KMS-11 (cell line): ENCODE results near the gene LRBA.

ENCODE experiments used
- H2AFZ ChIP-seq: fragments of 200-600 bp; sonication (generic); 2 replicates; pipeline ENCODE4 v1.6.1; 2016; ENCODE audit warnings: antibody characterized with exemption, mixed run types, low read depth
- H3K27ac ChIP-seq: fragments of 200-600 bp; sonication (generic); 2 replicates; pipeline ENCODE4 v1.6.1; 2016; ENCODE audit warnings: mild to moderate bottlenecking, mixed run types
- H3K27me3 ChIP-seq: fragments of 200-600 bp; sonication (generic); 2 replicates; pipeline ENCODE4 v1.6.1; 2017; ENCODE audit warnings: mild to moderate bottlenecking, low read depth, mixed run types, moderate library complexity; ENCODE audit not compliant: insufficient read depth
- H3K36me3 ChIP-seq: fragments of 200-600 bp; sonication (generic); 2 replicates; pipeline ENCODE4 v1.6.1; 2017; ENCODE audit warnings: mild to moderate bottlenecking, mixed run types; ENCODE audit not compliant: insufficient read depth
- H3K4me1 ChIP-seq: fragments of 200-600 bp; sonication (generic); 2 replicates; pipeline ENCODE4 v1.6.1; 2016; ENCODE audit warnings: mild to moderate bottlenecking, low read depth, mixed run types; ENCODE audit not compliant: poor library complexity, severe bottlenecking
- H3K4me2 ChIP-seq: fragments of 200-600 bp; sonication (generic); 2 replicates; pipeline ENCODE4 v1.7.0; 2016; ENCODE audit warnings: mild to moderate bottlenecking, mixed run types
- H3K4me3 ChIP-seq: fragments of 200-600 bp; sonication (generic); IDR thresholded peaks from 2 replicates; pipeline ENCODE4 v1.6.1; 2017; ENCODE audit warnings: low read depth, low read length, mixed read lengths; ENCODE audit not compliant: insufficient read depth
- H3K79me2 ChIP-seq: fragments of 200-600 bp; sonication (generic); 2 replicates; pipeline ENCODE4 v1.6.1; 2016; ENCODE audit warnings: low read depth, mixed run types; ENCODE audit not compliant: insufficient read depth
- H3K9ac ChIP-seq: fragments of 200-600 bp; sonication (generic); 2 replicates; pipeline ENCODE4 v1.6.1; 2016; ENCODE audit warnings: mild to moderate bottlenecking, mixed run types
- H4K20me1 ChIP-seq: fragments of 200-600 bp; sonication (generic); 2 replicates; pipeline ENCODE4 v1.6.1; 2016; ENCODE audit warnings: mild to moderate bottlenecking, mixed run types; ENCODE audit not compliant: insufficient read depth
- CTCF ChIP-seq: fragments of 200-600 bp; sonication (generic); conservative IDR thresholded peaks from 2 replicates; pipeline ENCODE4 v1.6.1; 2017; ENCODE audit warnings: low read depth, mild to moderate bottlenecking, antibody characterized with exemption, low read length, moderate library complexity, mixed read lengths

The LRBA gene

DNA sequence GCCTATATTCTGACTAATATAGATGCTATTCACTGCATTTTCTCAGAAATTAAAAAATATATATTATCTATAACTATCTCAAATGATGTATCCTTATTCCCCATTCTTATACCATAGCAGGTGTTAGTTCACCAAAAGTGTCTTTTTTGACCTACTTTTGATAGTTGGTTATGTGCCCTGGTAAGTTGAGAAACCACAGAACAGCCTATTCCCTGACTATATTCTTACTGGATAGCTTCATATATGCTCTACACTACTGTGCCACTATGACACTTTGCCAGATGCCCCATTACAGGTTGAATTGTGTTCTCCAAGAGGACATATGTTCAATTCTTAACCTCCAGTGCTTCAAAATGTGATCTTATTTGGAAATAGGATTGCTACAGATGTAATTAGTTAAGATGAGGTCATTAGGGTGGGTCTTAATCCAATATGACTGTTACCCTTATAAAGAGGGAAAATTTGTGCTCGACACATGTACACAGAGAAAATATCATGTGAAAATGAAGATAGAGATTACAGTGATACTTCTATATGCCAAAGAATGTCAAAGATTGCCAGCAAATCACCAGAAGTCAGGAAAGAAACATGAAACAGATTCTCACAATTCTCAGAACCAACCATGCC is 76.1 kb downstream of the LRBA start:
- no peak overlapping the region for H2AFZ ChIP-seq
- H3K4me2 ChIP-seq, result no peak overlapping the region

DNA sequence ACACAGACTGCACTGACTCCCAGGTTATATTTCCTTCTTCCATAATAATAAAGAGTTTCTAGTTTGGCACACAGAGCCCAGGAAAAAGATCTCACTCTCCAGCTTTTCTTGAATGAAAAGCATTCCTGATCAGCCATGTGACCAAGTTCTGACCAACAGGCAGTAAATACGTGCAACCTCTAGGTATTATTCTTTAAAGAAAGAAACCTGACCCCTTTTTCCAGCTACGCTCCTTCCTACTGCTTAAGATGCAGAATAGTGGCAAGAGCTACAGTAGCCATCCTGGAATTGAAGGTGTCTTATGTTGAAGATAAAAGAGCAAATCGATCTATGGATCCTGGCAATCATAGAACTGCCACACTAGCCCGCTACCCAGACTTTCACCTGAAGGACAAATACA is 76.7 kb downstream of the LRBA start:
- H3K4me3 ChIP-seq, result no peak overlapping the region
- H3K9ac ChIP-seq, result no peak overlapping the region
- H3K36me3 ChIP-seq, result no peaks in the 10 kb centered on the region
- no peaks in the 10 kb centered on the region for H4K20me1 ChIP-seq
- peaks cover 24% of the 10 kb centered on the region for H3K4me1 ChIP-seq
- no peak overlapping the region for H2AFZ ChIP-seq
- H3K27me3 ChIP-seq, result no peaks in the 10 kb centered on the region
- H3K79me2 ChIP-seq, result 0 out of 2 replicates have a peak, but pooled peaks cover 7% of the 10 kb centered on the region
- TF ChIP-seq CTCF, result no peak
- no peak overlapping the region for H3K4me2 ChIP-seq
- no peak overlapping the region for H3K27ac ChIP-seq

More for the DNA sequence above, 76.1 kb downstream of the LRBA start:
- 0 out of 2 replicates have a peak, but pooled peaks cover 7% of the 10 kb centered on the region for H3K79me2 ChIP-seq
- H3K9ac ChIP-seq, result no peak overlapping the region
- no peaks in the 10 kb centered on the region for H4K20me1 ChIP-seq
- H3K36me3 ChIP-seq, result no peaks in the 10 kb centered on the region
- no peaks in the 10 kb centered on the region for H3K27me3 ChIP-seq
- H3K4me1 ChIP-seq, result peaks cover 24% of the 10 kb centered on the region
- H3K27ac ChIP-seq, result no peak overlapping the region
- TF ChIP-seq CTCF, result no peak
- no peak overlapping the region for H3K4me3 ChIP-seq

DNA sequence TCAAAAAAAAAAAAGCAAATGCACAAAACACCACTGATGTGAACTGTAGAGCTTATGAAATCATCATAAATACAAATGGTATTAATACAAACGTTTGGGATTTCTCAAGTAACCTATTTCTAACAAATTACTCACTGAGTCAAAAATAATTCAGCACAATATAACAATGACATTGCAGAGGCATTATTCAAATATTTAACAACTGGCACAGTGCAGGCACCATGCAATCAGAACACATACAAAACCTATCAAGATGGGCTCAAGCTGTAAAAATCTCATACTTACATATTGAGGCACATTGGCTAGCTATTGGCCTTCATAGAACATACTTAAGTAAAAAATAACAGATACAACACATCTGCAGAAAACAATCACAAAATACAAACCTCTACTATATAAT is 81.1 kb downstream of the LRBA start:
- Histone ChIP-seq H4K20me1 (no peaks in the 10 kb centered on the region), H3K27me3 (no peaks in the 10 kb centered on the region), H3K79me2 (0 out of 2 replicates have a peak, but pooled peaks cover 7% of the 10 kb centered on the region)

DNA sequence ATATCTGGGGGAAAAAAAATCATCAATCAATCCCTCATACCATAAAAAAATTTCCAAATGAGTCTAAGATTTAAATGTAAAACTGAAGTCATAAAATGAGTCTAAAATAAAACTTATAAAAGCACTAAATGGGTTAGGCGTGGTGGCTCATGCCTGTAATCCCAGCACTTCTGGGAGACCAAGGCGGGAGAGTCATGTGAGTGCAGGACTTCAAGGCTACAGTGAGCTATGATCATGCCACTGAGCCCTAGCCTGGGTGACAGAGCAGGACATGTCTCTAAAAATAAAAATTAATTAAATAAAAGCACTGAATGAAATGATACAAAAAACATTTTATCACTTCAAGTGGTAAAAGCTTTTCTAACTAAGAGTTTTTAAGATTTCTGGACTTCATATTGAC is 83.3 kb downstream of the LRBA start:
- no peaks in the 10 kb centered on the region for H3K27me3 ChIP-seq
- no peak overlapping the region for H3K27ac ChIP-seq
- no peak overlapping the region for H3K4me3 ChIP-seq
- H2AFZ ChIP-seq, result no peak overlapping the region
- no peaks in the 10 kb centered on the region for H4K20me1 ChIP-seq
- no peak overlapping the region for H3K9ac ChIP-seq
- no peak for TF ChIP-seq CTCF
- H3K4me1 ChIP-seq, result no peaks in the 10 kb centered on the region
- no peaks in the 10 kb centered on the region for H3K36me3 ChIP-seq
- no peak overlapping the region for H3K4me2 ChIP-seq
- 0 out of 2 replicates have a peak, but pooled peaks cover 7% of the 10 kb centered on the region for H3K79me2 ChIP-seq

More for the DNA sequence above, 81.1 kb downstream of the LRBA start:
- H3K27ac ChIP-seq, result no peak overlapping the region
- no peak overlapping the region for H2AFZ ChIP-seq
- H3K4me3 ChIP-seq, result no peak overlapping the region
- no peak for TF ChIP-seq CTCF
- no peaks in the 10 kb centered on the region for H3K36me3 ChIP-seq
- no peak overlapping the region for H3K9ac ChIP-seq
- peaks cover 7% of the 10 kb centered on the region for H3K4me1 ChIP-seq
- no peak overlapping the region for H3K4me2 ChIP-seq
